Thyroid gland (tissue), 4 donors: ENCODE data around the gene ZNF559.

Experiments
- POLR2A ChIP-seq, 2 donors: fragments of 450-650 bp; IDR thresholded peaks; one replicate each; pipeline ENCODE4 v1.6.1; 2017; ENCODE audit warnings: antibody characterized with exemption in 2 of 2, mild to moderate bottlenecking in 2 of 2, moderate library complexity in 1 of 2
- TF ChIP-seq, protein P1 (sequence below), 6 experiments: fragments of 200-600 bp in 3 of 6; fragments of 450-650 bp in 3 of 6; sonication (generic) in 3 of 6; IDR thresholded peaks; one replicate each; pipeline ENCODE4 v1.5.1; 2016 to 2019; ENCODE audit warnings: antibody characterized with exemption in 6 of 6, mild to moderate bottlenecking in 2 of 6, inconsistent platforms in 1 of 6, moderate library complexity in 1 of 6

DNA sequence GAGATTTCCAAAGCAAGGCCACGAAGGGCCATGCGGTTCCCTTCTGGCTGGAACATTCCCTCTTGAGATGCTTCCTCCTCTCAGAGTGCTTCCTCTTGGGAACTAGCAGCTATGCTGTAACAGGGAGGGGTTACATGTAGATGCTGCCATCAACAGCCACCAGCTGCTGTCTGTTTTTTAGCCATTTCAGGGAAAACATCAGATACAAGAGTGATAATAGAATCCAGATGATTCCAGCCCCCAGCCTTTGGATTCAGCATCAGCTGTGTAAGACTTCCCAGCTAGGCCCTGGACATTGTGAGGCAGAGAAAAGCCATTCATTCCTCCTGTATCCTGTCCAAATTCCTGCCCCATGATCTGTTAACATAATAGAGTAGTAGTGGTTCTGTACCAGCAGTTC, 30.7 kb downstream of the ZNF559 start:
- TF ChIP-seq, protein P1, sequence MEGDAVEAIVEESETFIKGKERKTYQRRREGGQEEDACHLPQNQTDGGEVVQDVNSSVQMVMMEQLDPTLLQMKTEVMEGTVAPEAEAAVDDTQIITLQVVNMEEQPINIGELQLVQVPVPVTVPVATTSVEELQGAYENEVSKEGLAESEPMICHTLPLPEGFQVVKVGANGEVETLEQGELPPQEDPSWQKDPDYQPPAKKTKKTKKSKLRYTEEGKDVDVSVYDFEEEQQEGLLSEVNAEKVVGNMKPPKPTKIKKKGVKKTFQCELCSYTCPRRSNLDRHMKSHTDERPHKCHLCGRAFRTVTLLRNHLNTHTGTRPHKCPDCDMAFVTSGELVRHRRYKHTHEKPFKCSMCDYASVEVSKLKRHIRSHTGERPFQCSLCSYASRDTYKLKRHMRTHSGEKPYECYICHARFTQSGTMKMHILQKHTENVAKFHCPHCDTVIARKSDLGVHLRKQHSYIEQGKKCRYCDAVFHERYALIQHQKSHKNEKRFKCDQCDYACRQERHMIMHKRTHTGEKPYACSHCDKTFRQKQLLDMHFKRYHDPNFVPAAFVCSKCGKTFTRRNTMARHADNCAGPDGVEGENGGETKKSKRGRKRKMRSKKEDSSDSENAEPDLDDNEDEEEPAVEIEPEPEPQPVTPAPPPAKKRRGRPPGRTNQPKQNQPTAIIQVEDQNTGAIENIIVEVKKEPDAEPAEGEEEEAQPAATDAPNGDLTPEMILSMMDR (IDR thresholded peaks at IDR 0.05), result no peak
- TF ChIP-seq POLR2A (IDR thresholded peaks at IDR 0.05), result no peak
